DOHH2 (cell line): Measurements from ENCODE around the gene ZDHHC6.

ENCODE experiments used
- H3F3A ChIP-seq: fragments of 200-600 bp; sonication (generic), shearing (Covaris generic); 2 replicates; pipeline ENCODE4 v1.6.0; 2016; ENCODE audit warnings: antibody characterized with exemption, mild to moderate bottlenecking; ENCODE audit not compliant: control insufficient read depth, insufficient read depth
- H3K27ac ChIP-seq: fragments of 200-600 bp; sonication (generic); 2 replicates; pipeline ENCODE4 v1.5.1; 2014; ENCODE audit warnings: low read depth, mild to moderate bottlenecking, low read length, moderate library complexity
- H3K27me3 ChIP-seq: fragments of 200-600 bp; sonication (generic); 2 replicates; pipeline ENCODE4 v1.6.1; 2014; ENCODE audit warnings: mild to moderate bottlenecking, low read length, mixed read lengths; ENCODE audit not compliant: control insufficient read depth
- H3K36me3 ChIP-seq: fragments of 200-600 bp; sonication (generic); 2 replicates; pipeline ENCODE4 v1.6.1; 2014; ENCODE audit warnings: mild to moderate bottlenecking, low read length, moderate library complexity, mixed read lengths; ENCODE audit not compliant: control insufficient read depth
- H3K4me1 ChIP-seq: fragments of 200-600 bp; sonication (generic); 2 replicates; pipeline ENCODE4 v1.6.1; 2014; ENCODE audit warnings: mild to moderate bottlenecking, low read length, mixed read lengths; ENCODE audit not compliant: control insufficient read depth
- H3K4me2 ChIP-seq: fragments of 200-600 bp; sonication (generic); 2 replicates; pipeline ENCODE4 v1.6.0; 2014; ENCODE audit warnings: mild to moderate bottlenecking, low read length, moderate library complexity
- H3K4me3 ChIP-seq: fragments of 200-600 bp; sonication (generic); 2 replicates; pipeline ENCODE4 v1.5.1; 2014; ENCODE audit warnings: mild to moderate bottlenecking, low read length, mixed read lengths
- H3K79me2 ChIP-seq: fragments of 200-600 bp; sonication (generic); 2 replicates; pipeline ENCODE4 v1.6.1; 2014; ENCODE audit warnings: mild to moderate bottlenecking, low read length, mixed read lengths; ENCODE audit not compliant: control insufficient read depth
- H3K9me2 ChIP-seq: fragments of 200-600 bp; sonication (generic); replicated peaks from 2 replicates; pipeline ENCODE4 v1.6.1; 2014; ENCODE audit warnings: mild to moderate bottlenecking, low read length, mixed read lengths; ENCODE audit not compliant: control insufficient read depth
- H3K9me3 ChIP-seq: fragments of 200-600 bp; sonication (generic); 2 replicates; pipeline ENCODE4 v1.6.1; 2014; ENCODE audit warnings: antibody characterized with exemption, low read length, mixed read lengths; ENCODE audit not compliant: control insufficient read depth, insufficient read depth
- H4K20me1 ChIP-seq: fragments of 200-600 bp; sonication (generic); 2 replicates; pipeline ENCODE4 v1.6.0; 2014; ENCODE audit warnings: low read depth, mild to moderate bottlenecking, antibody characterized with exemption, low read length, moderate library complexity; ENCODE audit not compliant: control insufficient read depth, insufficient read depth
- CTCF ChIP-seq: fragments of 200-600 bp; sonication (generic); IDR thresholded peaks from one replicate; pipeline ENCODE4 v1.5.1; 2014; ENCODE audit warnings: antibody characterized with exemption, mild to moderate bottlenecking, low read depth, low read length; ENCODE audit not compliant: poor library complexity, severe bottlenecking
- EZH2phosphoT487 ChIP-seq: fragments of 200-600 bp; sonication (generic); IDR thresholded peaks from 2 replicates; pipeline ENCODE4 v1.6.1; 2017; ENCODE audit warnings: borderline replicate concordance, mild to moderate bottlenecking, antibody characterized with exemption, low read length, moderate library complexity, mixed read lengths

Gene ZDHHC6

GRCh38 chr10:112404617-112405016 lies 42.1 kb downstream of the ZDHHC6 start:
- H3K9me2 ChIP-seq = no peaks in the 10 kb centered on the region
- H3K79me2 ChIP-seq = no peaks in the 10 kb centered on the region
- H3K4me3 ChIP-seq = no peak overlapping the region
- no peak overlapping the region for H3K4me2 ChIP-seq
- no peaks in the 10 kb centered on the region for H3F3A ChIP-seq
- H3K36me3 ChIP-seq = peaks cover 38% of the 10 kb centered on the region
- H4K20me1 ChIP-seq = no peaks in the 10 kb centered on the region
- no peaks in the 10 kb centered on the region for H3K4me1 ChIP-seq
- no peaks in the 10 kb centered on the region for H3K27me3 ChIP-seq
- H3K9me3 ChIP-seq = no peaks in the 10 kb centered on the region
- TF ChIP-seq EZH2phosphoT487 = no peak
- TF ChIP-seq CTCF = no peak
- H3K27ac ChIP-seq = no peak overlapping the region

GRCh38 chr10:112402917-112403316 lies 43.8 kb downstream of the ZDHHC6 start:
- Histone ChIP-seq H3K9me3 (no peaks in the 10 kb centered on the region), H3K27me3 (no peaks in the 10 kb centered on the region), H3K27ac (no peak overlapping the region), H3K4me2 (no peak overlapping the region), H3K79me2 (no peaks in the 10 kb centered on the region), H3K4me1 (no peaks in the 10 kb centered on the region), H3F3A (no peaks in the 10 kb centered on the region), H3K9me2 (no peaks in the 10 kb centered on the region), H4K20me1 (no peaks in the 10 kb centered on the region), H3K4me3 (no peak overlapping the region), H3K36me3 (peaks cover 37% of the 10 kb centered on the region)
- no peak for TF ChIP-seq EZH2phosphoT487
- no peak for TF ChIP-seq CTCF

- no peak overlapping the region for H3K27ac ChIP-seq
- H3F3A ChIP-seq = no peaks in the 10 kb centered on the region
- H3K4me1 ChIP-seq = no peaks in the 10 kb centered on the region
- H3K4me2 ChIP-seq = no peak overlapping the region
- no peaks in the 10 kb centered on the region for H4K20me1 ChIP-seq
- peaks cover 30% of the 10 kb centered on the region for H3K36me3 ChIP-seq
- no peaks in the 10 kb centered on the region for H3K79me2 ChIP-seq
- TF ChIP-seq EZH2phosphoT487 (no peak), CTCF (no peak)
- H3K9me2 ChIP-seq = no peaks in the 10 kb centered on the region
- no peaks in the 10 kb centered on the region for H3K9me3 ChIP-seq
- no peak overlapping the region for H3K4me3 ChIP-seq
- no peaks in the 10 kb centered on the region for H3K27me3 ChIP-seq
Measured at GRCh38 chr10:112397592-112397991, 49.1 kb downstream of the ZDHHC6 start.
